A673 (cell line): ENCODE measurements around the gene NVL. TPM values are rescaled to one million over a fixed set of nuclear protein-coding genes. Genes with fewer than 3 reads are reported as not detected.

Source experiments
- BruUV-seq: library from RNA; stranded (reverse); fragments of 400-500 nt; replicated peaks from 2 replicates; lab custom pipeline; 2021; lab: Mats Ljungman, UMichigan
- CTCF ChIA-PET: fragments of 300-600 bp; sonication (Branson Sonifier 250); formaldehyde crosslinking; loops from one replicate; lab custom pipeline; 2022; ENCODE audit warnings: antibody characterized with exemption; lab: Charles Lee
- POLR2A ChIA-PET: fragments of 300-600 bp; sonication (Branson Sonifier 250); formaldehyde crosslinking; loops from one replicate; lab custom pipeline; 2022; ENCODE audit warnings: antibody characterized with exemption; ENCODE audit not compliant: low non-redundant PET; lab: Charles Lee
- DNase-seq: peaks from one replicate; pipeline ENCODE4 v3.0.0-alpha.2; 2015; ENCODE audit warnings: low spot score
- H3K27ac ChIP-seq: fragments of 200-600 bp; sonication (generic); 2 replicates; pipeline ENCODE4 v1.5.1; 2016; ENCODE audit warnings: mixed run types, low read depth, mild to moderate bottlenecking, mixed read lengths, antibody characterized with exemption, low read length; ENCODE audit not compliant: poor library complexity, severe bottlenecking
- H3K27me3 ChIP-seq: fragments of 200-600 bp; sonication (generic); replicated peaks from 2 replicates; pipeline ENCODE4 v1.6.1; 2017; ENCODE audit warnings: mixed run types, low read depth, mild to moderate bottlenecking, mixed read lengths, antibody characterized with exemption, low read length; ENCODE audit not compliant: insufficient read depth, poor library complexity
- H3K36me3 ChIP-seq: fragments of 200-600 bp; sonication (generic); 2 replicates; pipeline ENCODE4 v1.6.1; 2016; ENCODE audit warnings: mixed run types, mild to moderate bottlenecking, mixed read lengths, antibody characterized with exemption, low read length; ENCODE audit not compliant: insufficient read depth, poor library complexity, severe bottlenecking
- H3K4me1 ChIP-seq: fragments of 200-600 bp; sonication (generic); 2 replicates; pipeline ENCODE4 v1.6.1; 2017; ENCODE audit warnings: mixed run types, mild to moderate bottlenecking, mixed read lengths, antibody characterized with exemption, low read length; ENCODE audit not compliant: insufficient read depth, poor library complexity, severe bottlenecking
- H3K4me3 ChIP-seq: fragments of 200-600 bp; sonication (generic); 2 replicates; pipeline ENCODE4 v1.5.1; 2016; ENCODE audit warnings: low read depth, mixed run types, mild to moderate bottlenecking, mixed read lengths, low read length; ENCODE audit not compliant: poor library complexity, severe bottlenecking
- H3K9me3 ChIP-seq: fragments of 200-600 bp; sonication (generic); 2 replicates; pipeline ENCODE4 v1.6.1; 2016; ENCODE audit warnings: mixed run types, low read depth, mild to moderate bottlenecking, mixed read lengths, antibody characterized with exemption, low read length; ENCODE audit not compliant: poor library complexity, severe bottlenecking
- EZH2 ChIP-seq: fragments of 200-600 bp; sonication (generic); IDR thresholded peaks from 2 replicates; pipeline ENCODE4 v1.6.1; 2017; ENCODE audit warnings: borderline replicate concordance, low read depth, mild to moderate bottlenecking, mixed read lengths, antibody characterized with exemption, low read length; ENCODE audit not compliant: poor library complexity, severe bottlenecking
- intact Hi-C: fragments of 100-400 bp; cut with micrococcal nuclease; formaldehyde crosslinking; loops from one replicate; pipeline ENCODE4 v1.10.0; 2022; ENCODE audit not compliant: unreplicated experiment
- total RNA-seq: library from RNA; stranded (reverse); gene quantifications from 2 replicates; pipeline ENCODE4 v1.2.3, GENCODE V29; 2021
- TF ChIP-seq, protein P1 (sequence below): fragments of 300-800, 200-600 bp; sonication (generic); conservative IDR thresholded peaks from 2 replicates; pipeline ENCODE4 v1.5.1; 2017; ENCODE audit warnings: low read depth, mild to moderate bottlenecking, antibody characterized with exemption, low read length, moderate library complexity, mixed read lengths

NVL gene
- total RNA-seq, 1 experiment from 2014 or later: 54.8 TPM

GRCh38 chr1:224199679-224200078 lies 130.3 kb downstream of the NVL start:
- no peak for TF ChIP-seq EZH2
- TF ChIP-seq, protein P1, sequence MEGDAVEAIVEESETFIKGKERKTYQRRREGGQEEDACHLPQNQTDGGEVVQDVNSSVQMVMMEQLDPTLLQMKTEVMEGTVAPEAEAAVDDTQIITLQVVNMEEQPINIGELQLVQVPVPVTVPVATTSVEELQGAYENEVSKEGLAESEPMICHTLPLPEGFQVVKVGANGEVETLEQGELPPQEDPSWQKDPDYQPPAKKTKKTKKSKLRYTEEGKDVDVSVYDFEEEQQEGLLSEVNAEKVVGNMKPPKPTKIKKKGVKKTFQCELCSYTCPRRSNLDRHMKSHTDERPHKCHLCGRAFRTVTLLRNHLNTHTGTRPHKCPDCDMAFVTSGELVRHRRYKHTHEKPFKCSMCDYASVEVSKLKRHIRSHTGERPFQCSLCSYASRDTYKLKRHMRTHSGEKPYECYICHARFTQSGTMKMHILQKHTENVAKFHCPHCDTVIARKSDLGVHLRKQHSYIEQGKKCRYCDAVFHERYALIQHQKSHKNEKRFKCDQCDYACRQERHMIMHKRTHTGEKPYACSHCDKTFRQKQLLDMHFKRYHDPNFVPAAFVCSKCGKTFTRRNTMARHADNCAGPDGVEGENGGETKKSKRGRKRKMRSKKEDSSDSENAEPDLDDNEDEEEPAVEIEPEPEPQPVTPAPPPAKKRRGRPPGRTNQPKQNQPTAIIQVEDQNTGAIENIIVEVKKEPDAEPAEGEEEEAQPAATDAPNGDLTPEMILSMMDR: no peak
- H3K4me3 ChIP-seq: no peak overlapping the region
- BruUV-seq: no TSS peak
- ChIA-PET POLR2A (no interaction called here), CTCF (no interaction called here)
- no peaks in the 10 kb centered on the region for H3K27me3 ChIP-seq
- no peaks in the 10 kb centered on the region for H3K36me3 ChIP-seq
- H3K9me3 ChIP-seq: no peaks in the 10 kb centered on the region
- no peak for DNase-seq
- no peak overlapping the region for H3K27ac ChIP-seq
- intact Hi-C loops: no loop called here
- H3K4me1 ChIP-seq: peaks cover 20% of the 10 kb centered on the region

DNA sequence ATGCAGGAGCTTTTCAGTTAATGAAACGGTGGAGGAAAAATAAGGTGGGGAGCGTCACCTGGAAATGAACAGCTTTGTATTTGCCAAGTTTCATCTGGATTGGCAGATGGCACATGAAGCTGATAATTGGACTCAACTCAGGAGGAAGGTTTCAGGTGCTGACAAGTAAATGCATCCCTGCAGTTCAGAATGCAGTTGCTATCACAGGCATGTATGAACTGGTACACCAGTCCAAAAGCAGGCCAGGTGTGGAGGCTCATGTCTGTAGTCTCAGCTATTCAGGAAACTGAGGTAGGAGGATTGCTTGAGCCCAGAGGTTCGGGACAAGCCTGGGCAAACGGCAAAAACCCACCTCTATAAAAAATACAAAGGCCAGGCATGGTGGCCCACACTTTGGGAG lies 131.4 kb downstream of the NVL start:
- CTCF ChIA-PET: no interaction called here

DNA sequence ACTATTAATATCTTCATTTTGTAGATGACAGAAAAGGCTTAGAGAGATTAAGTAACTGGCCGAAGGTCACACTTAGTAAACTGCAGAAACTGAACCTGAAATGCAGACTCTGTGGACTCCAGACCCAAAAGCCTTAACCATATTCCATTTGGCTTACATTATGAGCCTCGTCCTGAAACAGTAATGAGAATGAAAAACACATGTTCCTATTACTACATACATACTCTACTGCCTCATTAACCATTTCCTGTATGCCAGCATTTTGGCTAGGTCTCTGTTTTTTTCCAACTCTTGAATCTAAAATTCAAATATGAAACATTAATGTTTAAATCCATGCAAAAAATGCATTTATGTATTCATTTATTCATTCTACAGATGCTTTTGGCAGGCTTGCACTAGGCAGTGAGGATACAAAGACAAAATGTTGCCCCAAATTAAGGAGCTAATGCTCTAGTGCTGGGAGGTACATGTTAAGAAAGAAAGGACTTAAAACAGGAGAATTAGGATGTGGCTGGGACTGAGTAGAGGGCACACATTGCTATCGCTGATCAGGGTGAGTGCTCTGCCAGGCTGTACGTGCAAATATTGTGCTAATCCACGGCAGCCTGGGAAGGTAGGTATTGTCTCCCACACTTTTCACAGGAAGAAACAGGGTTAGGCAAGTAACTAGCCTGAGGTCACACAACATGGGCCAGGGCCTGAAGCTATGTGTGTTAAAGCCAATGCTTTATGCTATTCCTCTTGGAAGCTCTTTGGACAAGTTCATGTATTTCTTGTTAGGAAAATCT lies 133.0 kb downstream of the NVL start:
- peak overlapping the region; percentile 0 for H3K27ac ChIP-seq
- intact Hi-C loops: no loop called here
- CTCF ChIA-PET: interaction anchor here (0.5 to 0.6 kb wide), 2 partner anchors 32 to 104 kb away, joined by 8 to 10 read pairs; no protein-coding TSS in a partner anchor
- H3K36me3 ChIP-seq: peaks cover 16% of the 10 kb centered on the region
- BruUV-seq: no TSS peak
- peak; percentile 29 for DNase-seq
- H3K27me3 ChIP-seq: no peaks in the 10 kb centered on the region
- H3K4me3 ChIP-seq: no peak overlapping the region
- POLR2A ChIA-PET: no interaction called here
- H3K9me3 ChIP-seq: no peaks in the 10 kb centered on the region
- peaks cover 12% of the 10 kb centered on the region for H3K4me1 ChIP-seq
- no peak for TF ChIP-seq EZH2
- TF ChIP-seq, protein P1: no peak

More for the DNA sequence above, 131.4 kb downstream of the NVL start:
- no TSS peak for BruUV-seq
- no peak overlapping the region for H3K27ac ChIP-seq
- POLR2A ChIA-PET: no interaction called here
- H3K36me3 ChIP-seq: peaks cover 3% of the 10 kb centered on the region
- TF ChIP-seq, protein P1: no peak
- no peak for TF ChIP-seq EZH2
- H3K9me3 ChIP-seq: no peaks in the 10 kb centered on the region
- H3K27me3 ChIP-seq: no peaks in the 10 kb centered on the region
- no peak for DNase-seq
- intact Hi-C loops: no loop called here
- no peak overlapping the region for H3K4me3 ChIP-seq
- H3K4me1 ChIP-seq: peaks cover 12% of the 10 kb centered on the region
